GM19468 (cell line): ENCODE data around the gene MYNN.

Experiments
- ATAC-seq: cut with Tn5 transposase; IDR thresholded peaks from one replicate; pipeline ENCODE4 v1.9.1; 2021; ENCODE audit warnings: mild to moderate bottlenecking, moderate library complexity, moderate number of reproducible peaks; ENCODE audit not compliant: unreplicated experiment; ENCODE audit errors: extremely low read depth

Gene MYNN

GRCh38 chr3:169772305-169772896 is 795 bp upstream of the MYNN start:
- no peak for ATAC-seq

GRCh38 chr3:169774186-169774585 is 990 bp downstream of the MYNN start:
- ATAC-seq, result no peak

DNA sequence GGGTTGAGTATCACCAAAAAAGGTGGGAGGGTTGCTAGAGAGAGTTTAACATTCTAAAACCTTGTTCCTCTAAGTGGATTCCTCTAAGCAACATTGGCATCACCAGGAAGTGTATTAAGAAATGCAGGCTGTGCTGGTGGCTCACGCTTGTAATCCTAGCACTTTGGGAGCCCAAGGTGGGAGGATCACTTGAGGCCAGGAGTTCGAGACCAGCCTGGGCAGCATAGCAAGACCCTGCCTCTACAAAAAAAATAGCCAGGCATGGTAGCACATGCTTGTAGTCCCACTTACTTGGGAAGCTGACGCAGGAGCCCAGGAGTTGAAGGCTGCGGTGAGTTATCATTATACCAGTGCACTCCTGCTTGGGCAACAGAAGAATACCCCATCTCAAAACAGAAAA is 4.6 kb downstream of the MYNN start:
- no peak for ATAC-seq

DNA sequence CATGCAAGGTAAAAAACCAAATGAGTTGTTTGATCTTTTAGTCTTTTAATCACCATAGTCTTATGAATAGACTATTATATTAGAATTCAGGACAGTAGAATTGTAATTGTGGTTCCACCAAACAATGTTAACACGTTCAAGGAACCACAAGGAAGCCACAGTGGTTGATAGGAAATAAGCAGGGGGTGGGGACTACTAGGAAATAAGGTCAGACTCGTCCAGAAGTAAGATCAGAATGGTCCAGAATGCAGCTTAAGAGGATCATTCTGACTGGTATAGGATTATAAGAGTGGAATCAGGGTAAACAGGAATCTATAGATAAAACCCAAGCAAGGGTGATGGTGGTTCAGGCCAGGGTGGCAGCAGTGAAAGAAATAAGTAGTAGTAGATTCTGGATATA is 7.5 kb downstream of the MYNN start:
- no peak for ATAC-seq

DNA sequence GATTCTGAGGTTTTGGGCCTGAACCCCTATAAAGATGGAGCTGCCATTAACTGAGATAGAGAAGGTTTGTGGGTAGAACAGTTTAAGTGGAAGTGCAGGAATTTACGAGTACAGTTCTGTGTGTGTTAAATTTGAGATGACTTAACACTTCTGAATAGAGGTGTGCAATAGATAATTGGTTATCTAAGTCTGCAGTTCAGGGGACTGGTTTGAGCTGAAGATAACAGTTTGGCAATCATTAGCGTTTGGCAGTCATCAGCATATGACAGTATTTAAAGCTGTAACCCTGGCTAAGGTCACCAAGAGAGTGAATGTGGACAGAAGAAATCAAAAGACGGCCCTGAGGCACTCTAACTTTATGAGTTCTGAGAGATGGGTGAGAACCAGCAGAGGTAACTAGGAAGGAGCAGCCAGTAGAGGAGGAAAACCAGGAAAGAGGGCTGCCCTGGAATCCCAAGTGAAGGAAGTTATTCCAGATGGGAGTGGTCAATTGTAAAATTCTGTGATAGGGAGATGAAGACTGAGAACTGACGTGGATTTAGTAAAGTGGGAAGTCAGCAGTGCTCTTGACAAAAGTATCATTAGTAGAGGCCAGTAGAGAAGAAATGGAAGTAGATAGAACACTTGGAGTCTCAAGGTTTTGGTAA is 8.1 kb downstream of the MYNN start:
- no peak for ATAC-seq

GRCh38 chr3:169787120-169787519 is 13.9 kb downstream of the MYNN start:
- no peak for ATAC-seq

GRCh38 chr3:169787791-169788190 is 14.6 kb downstream of the MYNN start:
- no peak for ATAC-seq

DNA sequence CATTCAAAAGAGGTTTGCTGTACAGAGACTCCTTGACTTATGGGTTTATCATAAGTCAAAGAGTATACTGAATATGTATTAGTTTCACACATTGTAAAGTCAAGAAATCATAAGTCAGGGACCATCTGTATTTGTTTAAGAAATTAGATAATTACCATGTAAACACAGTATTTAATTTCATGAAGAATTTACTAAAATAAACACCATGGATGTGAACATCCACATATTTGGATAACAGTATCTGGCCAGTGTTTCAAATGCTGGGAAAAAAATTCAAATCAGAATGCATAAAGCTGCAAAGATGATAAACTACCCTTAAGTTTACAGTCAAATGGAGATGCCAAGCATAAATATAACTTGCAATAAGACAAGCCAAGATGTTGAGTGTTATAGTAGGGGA is 17.0 kb downstream of the MYNN start:
- ATAC-seq, result no peak

- ATAC-seq, result no peak
These were observed 17.7 kb downstream of the MYNN start for GRCh38 chr3:169790687-169791429.

- ATAC-seq, result no peak
These were observed 19.2 kb downstream of the MYNN start for GRCh38 chr3:169792359-169792758.

GRCh38 chr3:169804681-169805080 is 31.5 kb downstream of the MYNN start:
- ATAC-seq, result no peak

GRCh38 chr3:169809230-169809795 is 36.1 kb downstream of the MYNN start:
- no peak for ATAC-seq

- ATAC-seq, result no peak
These were observed 38.6 kb downstream of the MYNN start for GRCh38 chr3:169811631-169812331.

GRCh38 chr3:169812332-169813235 is 39.4 kb downstream of the MYNN start, which contains the start of the genes LRRC34 and LRRIQ4:
Gene LRRC34, minus strand, starts transcription at chr3:169812904. Its CDS starts 356 bp downstream, at chr3:169812548.
Gene LRRIQ4, plus strand, starts transcription at chr3:169812870. Its CDS starts 9,052 bp downstream, at chr3:169821922.
- ATAC-seq, result no peak

GRCh38 chr3:169813278-169813677 is 40.1 kb downstream of the MYNN start:
- no peak for ATAC-seq

- ATAC-seq, result peak; percentile 97
These were observed 40.7 kb downstream of the MYNN start for GRCh38 chr3:169813757-169814517.

DNA sequence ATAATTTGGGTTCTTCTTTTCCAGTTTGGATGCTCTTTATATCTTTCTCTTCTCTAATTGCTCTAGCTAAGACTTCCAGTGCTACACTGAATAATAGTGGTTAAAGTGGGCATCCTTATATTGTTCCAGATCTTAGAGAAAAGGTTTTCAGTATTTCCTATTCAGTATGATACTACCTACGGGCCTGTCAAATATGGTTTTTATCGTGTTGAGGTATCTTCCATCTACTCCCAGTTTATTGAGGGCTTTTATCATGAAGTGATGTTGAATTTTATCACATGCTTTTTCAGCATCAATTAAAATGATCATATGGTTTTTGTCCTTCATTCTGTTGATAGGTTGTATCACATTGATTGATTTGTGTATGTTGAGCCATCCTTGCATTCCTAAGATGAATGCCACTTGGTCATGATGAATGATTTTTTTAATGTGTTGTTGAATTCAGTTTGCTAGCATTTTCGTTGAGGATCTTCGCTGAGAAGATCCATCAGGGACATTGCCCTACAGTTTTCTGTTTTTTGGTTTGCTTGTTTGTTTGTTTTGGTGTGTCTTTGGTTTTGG is 42.5 kb downstream of the MYNN start:
- ATAC-seq, result no peak

DNA sequence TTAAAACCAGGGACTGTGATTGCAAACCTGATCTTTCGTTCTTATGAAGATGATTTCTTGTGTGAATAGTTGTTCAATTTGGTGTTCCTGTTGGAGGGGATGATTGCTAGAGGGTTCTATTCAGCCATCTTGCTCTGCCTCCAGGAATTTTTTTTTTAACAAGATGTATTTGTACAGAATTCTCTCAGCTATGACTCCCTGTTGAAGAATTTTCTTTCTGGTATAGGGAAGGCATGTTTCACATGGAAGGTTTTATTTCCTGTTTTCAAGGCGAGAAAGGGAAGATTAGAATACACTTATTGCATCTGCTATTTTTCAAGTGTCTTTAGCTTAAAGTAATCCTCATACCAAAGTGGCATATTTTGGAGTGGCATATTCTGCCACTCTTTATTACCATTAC is 45.1 kb downstream of the MYNN start:
- no peak for ATAC-seq
